Measurements from ENCODE around the gene COL12A1. TPM values are rescaled to one million over a fixed set of nuclear protein-coding genes. Genes with fewer than 3 reads are reported as not detected.

Gene COL12A1
- total and polyA plus RNA-seq, 9 of the 15 experiments (the other 6 are each of a cell fraction or from before 2014, with no cell fraction given) = 0.11 TPM; not detected in 8

DNA sequence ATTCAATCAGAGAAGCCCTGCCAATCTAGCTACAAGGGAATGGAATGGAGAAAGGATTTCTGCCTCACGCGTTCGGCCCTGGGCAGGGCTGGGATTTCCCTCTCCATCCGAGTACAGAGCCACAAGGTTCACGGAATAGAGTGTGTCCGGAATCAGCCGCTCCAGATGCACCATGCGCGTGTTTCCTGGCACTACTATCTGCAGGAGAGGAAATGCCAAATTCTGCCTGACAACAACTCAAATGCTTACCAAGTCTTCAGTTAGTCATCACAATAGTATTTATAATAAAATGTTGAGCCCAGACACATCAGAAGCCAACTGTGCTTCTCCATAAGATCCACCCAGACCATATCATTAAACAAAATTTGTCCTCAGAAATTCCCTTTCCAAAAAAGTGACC is 75.1 kb downstream of the COL12A1 start:
- Histone ChIP-seq H3K27ac (ENCODE audit: extremely low read depth, low read depth, low read length) (no peak overlapping the region), H3K4me2 (ENCODE audit: insufficient read depth, low read length) (no peak overlapping the region), H3K79me2 (ENCODE audit: control insufficient read depth, insufficient read depth, low read length) (no peaks in the 10 kb centered on the region), H3K36me3 (ENCODE audit: control insufficient read depth, insufficient read depth, low read length) (no peaks in the 10 kb centered on the region), H3K9me1 (ENCODE audit: control insufficient read depth, insufficient read depth, low read length) (no peaks in the 10 kb centered on the region), H4K20me1 (replicated peaks; ENCODE audit: control insufficient read depth, insufficient read depth, low read length) (no peaks in the 10 kb centered on the region), H3K27me3 (ENCODE audit: control insufficient read depth in 2 of 2, insufficient read depth in 2 of 2, low read length in 2 of 2) (no peaks in the 10 kb centered on the region), H3K4me3 (no peak overlapping the region), H3K9me3 (replicated peaks; ENCODE audit: control insufficient read depth, insufficient read depth, low read depth, low read length) (no peaks in the 10 kb centered on the region), H3K4me1 (replicated peaks in 1 of 2; ENCODE audit: control insufficient read depth in 2 of 2, insufficient read depth in 2 of 2, low read length in 2 of 2) (no peaks in the 10 kb centered on the region), H3K9ac (ENCODE audit: insufficient read depth in 1 of 2, low read depth in 2 of 2, low read length in 2 of 2) (no peak overlapping the region), H2AFZ (ENCODE audit: low read depth, low read length) (no peak overlapping the region)
- no TSS peak for BruUV-seq (replicated peaks)
- FAIRE-seq = no peak
- POLR2A ChIA-PET = no interaction called here
- CTCF ChIA-PET (ENCODE audit: low intra/inter-chr PET ratio) = no interaction called here
- under 1% methylated on average over 9 of the region's 9 CpGs for WGBS (ENCODE audit: insufficient coverage, low coverage, missing lambda C conversion rate)
- intact Hi-C loops (cut with micrococcal nuclease) = no loop called here
- no peak for TF ChIP-seq TAF9B (IDR thresholded peaks at IDR 0.05; ENCODE audit: partially characterized antibody)
- no peak for TF ChIP-seq TARDBP (IDR thresholded peaks at IDR 0.05)
- no peak for TF ChIP-seq WHSC1 (IDR thresholded peaks at IDR 0.05; ENCODE audit: low read length)
- TF ChIP-seq, protein P1, sequence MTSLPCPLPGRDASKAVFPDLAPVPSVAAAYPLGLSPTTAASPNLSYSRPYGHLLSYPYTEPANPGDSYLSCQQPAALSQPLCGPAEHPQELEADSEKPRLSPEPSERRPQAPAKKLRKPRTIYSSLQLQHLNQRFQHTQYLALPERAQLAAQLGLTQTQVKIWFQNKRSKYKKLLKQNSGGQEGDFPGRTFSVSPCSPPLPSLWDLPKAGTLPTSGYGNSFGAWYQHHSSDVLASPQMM (CRISPR knock-in tag; IDR thresholded peaks at IDR 0.05) = no peak
- TF ChIP-seq RFX5 (IDR thresholded peaks at IDR 0.05; ENCODE audit: low read depth, low read length) = no peak
- no peak for TF ChIP-seq PPARD (CRISPR knock-in tag; IDR thresholded peaks at IDR 0.05)
- no peak for TF ChIP-seq ZNF140 (CRISPR knock-in tag; IDR thresholded peaks at IDR 0.05)
- in situ Hi-C loops (cut with MboI) = no loop called here
- no peak for ATAC-seq
- DNase-seq (ENCODE audit: extremely low read depth in 1 of 4, low spot score in 3 of 4) = no peak

All from K562 (cell line).